ENCODE results near the gene PPP1CC. TPM values are rescaled to one million over a fixed set of nuclear protein-coding genes. Genes with fewer than 3 reads are reported as not detected.

Gene PPP1CC
- total and polyA plus RNA-seq, 2 of the 4 experiments (the other 2 are of a cell fraction), result 71.0 to 126 TPM

DNA sequence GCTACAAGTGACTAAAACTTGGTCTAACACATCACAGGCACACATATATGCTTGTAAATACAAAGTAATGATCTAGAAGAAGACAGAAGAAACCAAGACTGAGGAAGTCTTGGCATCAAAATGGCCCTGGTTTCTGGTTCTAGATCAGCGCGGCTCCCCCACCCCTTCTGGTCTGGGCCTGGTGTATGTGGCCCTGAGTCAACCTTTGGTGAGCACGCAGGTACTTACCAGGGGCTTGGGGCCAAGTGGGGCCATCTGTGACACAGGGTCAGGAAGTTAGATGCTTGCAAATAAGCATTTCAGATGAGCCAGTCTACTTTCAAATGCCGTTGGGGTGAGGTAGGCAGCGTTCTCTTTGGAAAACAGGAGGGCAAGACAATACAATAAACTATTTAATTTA is 40.6 kb downstream of the PPP1CC start:
- Histone ChIP-seq H3K79me1 (ENCODE audit: low read depth in 1 of 2, low read length in 2 of 2) (no peaks in the 10 kb centered on the region), H2BK20ac (ENCODE audit: low read depth, low read length) (no peak overlapping the region), H2AFZ (replicated peaks; ENCODE audit: low read length, poor library complexity) (no peak overlapping the region), H3K27me3 (ENCODE audit: control insufficient read depth, insufficient read depth, low read length) (no peaks in the 10 kb centered on the region), H3K4me2 (ENCODE audit: low read depth, low read length) (no peak overlapping the region), H3K4ac (ENCODE audit: low read depth, low read length) (no peak overlapping the region), H4K5ac (ENCODE audit: low read depth, low read length) (no peak overlapping the region), H2BK120ac (ENCODE audit: low read depth, low read length) (no peak overlapping the region), H3K27ac (ENCODE audit: insufficient read depth, low read length) (no peak overlapping the region), H4K91ac (ENCODE audit: insufficient read depth, low read depth, low read length) (no peak overlapping the region), H3K9me3 (ENCODE audit: control insufficient read depth, insufficient read depth, low read length) (no peaks in the 10 kb centered on the region), H3K14ac (replicated peaks; ENCODE audit: low read depth, low read length) (no peak overlapping the region), H2AK9ac (replicated peaks; ENCODE audit: low read depth, low read length, poor library complexity) (no peak overlapping the region), H3K4me1 (ENCODE audit: control insufficient read depth, insufficient read depth, low read length) (no peaks in the 10 kb centered on the region; the same call in 1 of the 2 replicates), H3K18ac (ENCODE audit: low read depth, low read length) (no peak overlapping the region), H2AK5ac (ENCODE audit: low read depth, low read length) (no peak overlapping the region), H3K56ac (ENCODE audit: extremely low read depth, insufficient read depth, low read length) (no peak overlapping the region), H2BK5ac (ENCODE audit: low read depth, low read length, poor library complexity, severe bottlenecking) (no peak overlapping the region), H4K20me1 (ENCODE audit: insufficient read depth, low read length) (no peaks in the 10 kb centered on the region), H4K8ac (ENCODE audit: low read depth in 2 of 2, low read length in 2 of 2) (no peak overlapping the region), H2BK15ac (ENCODE audit: low read depth, low read length) (no peak overlapping the region), H3K36me3 (ENCODE audit: control insufficient read depth, insufficient read depth, low read length) (no peaks in the 10 kb centered on the region), H3K9ac (ENCODE audit: low read depth, low read length) (no peak overlapping the region), H3K9me1 (ENCODE audit: insufficient read depth, low read length) (no peaks in the 10 kb centered on the region), H3K23ac (ENCODE audit: low read depth, low read length) (no peak overlapping the region), H3K4me3 (ENCODE audit: insufficient read depth, low read depth, low read length) (no peak overlapping the region)
- ATAC-seq (ENCODE audit: low read depth) (no peak), DNase-seq (no peak)
- BruUV-seq (replicated peaks), result no TSS peak
- TF ChIP-seq POLR2A (IDR thresholded peaks at IDR 0.05; ENCODE audit: low read depth, low read length) (no peak), NFE2L2 (IDR thresholded peaks at IDR 0.05; ENCODE audit: low read depth, low read length) (no peak), BHLHE40 (IDR thresholded peaks at IDR 0.05; ENCODE audit: low read depth, low read length) (no peak), CEBPB (IDR thresholded peaks at IDR 0.05; ENCODE audit: low read depth, low read length) (no peak), CHD1 (IDR thresholded peaks at IDR 0.05; ENCODE audit: low read depth, low read length) (no peak), MAFK (IDR thresholded peaks at IDR 0.05; ENCODE audit: low read depth, low read length) (no peak), SMC3 (IDR thresholded peaks at IDR 0.05; ENCODE audit: low read depth, low read length) (no peak), RAD21 (IDR thresholded peaks at IDR 0.05; ENCODE audit: low read length) (no peak), FOS (IDR thresholded peaks at IDR 0.05; ENCODE audit: low read depth, low read length) (no peak), RFX5 (IDR thresholded peaks at IDR 0.05; ENCODE audit: low read depth, low read length) (no peak)
- CTCF ChIA-PET, result no interaction called here
- intact Hi-C loops (cut with micrococcal nuclease), result no loop called here
- in situ Hi-C loops (cut with MboI; ENCODE audit: low sequenced_read_pairs), result no loop called here
- POLR2A ChIA-PET (ENCODE audit: unreplicated experiment), result no interaction called here
- no CpG with 5 or more reads among the region's 5 CpGs for WGBS, 2 experiments (ENCODE audit: extremely low coverage in 2 of 2, insufficient read length in 1 of 2)
- dilution Hi-C loops (cut with HindIII; ENCODE audit: low sequenced_read_pairs, unreplicated experiment), result no loop called here
